Activated naive CD4-positive, alpha-beta T cell treated with Interleukin-2 at 50 U/mL for 16 hours (primary cell): ENCODE results near the gene OR9A4.
"Not testable (repeated sequence)": the region's sequence is repeated elsewhere in the genome, so short reads cannot be mapped to it uniquely, and the experiment has no call there.

ENCODE experiments used
- DNase-seq: peaks from one replicate; pipeline ENCODE4 v3.0.0-alpha.2; 2020

The OR9A4 gene, protein sequence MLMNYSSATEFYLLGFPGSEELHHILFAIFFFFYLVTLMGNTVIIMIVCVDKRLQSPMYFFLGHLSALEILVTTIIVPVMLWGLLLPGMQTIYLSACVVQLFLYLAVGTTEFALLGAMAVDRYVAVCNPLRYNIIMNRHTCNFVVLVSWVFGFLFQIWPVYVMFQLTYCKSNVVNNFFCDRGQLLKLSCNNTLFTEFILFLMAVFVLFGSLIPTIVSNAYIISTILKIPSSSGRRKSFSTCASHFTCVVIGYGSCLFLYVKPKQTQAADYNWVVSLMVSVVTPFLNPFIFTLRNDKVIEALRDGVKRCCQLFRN

DNA sequence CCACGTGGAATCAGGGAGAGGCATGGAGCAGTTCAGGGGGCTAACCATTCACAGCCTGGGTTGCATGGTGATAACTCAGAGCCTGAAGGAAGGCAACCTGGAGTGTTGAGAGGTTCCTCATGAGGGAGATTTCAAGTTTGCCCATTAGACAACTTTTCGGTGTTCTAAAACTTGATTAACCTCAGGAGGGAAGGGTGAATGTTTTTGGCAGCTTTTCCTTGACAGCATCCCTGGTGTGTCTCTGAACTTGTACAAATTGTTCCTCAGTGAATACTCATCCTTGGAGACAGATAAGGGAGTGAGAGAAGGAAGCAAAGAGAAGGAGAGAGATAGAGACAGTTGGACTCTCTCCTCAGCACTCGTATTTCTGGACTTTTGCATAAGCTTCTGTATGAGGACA, at the start of gene OR9A4:
OR9A4 (plus strand) TSS at position 301 of the 400 bp plus-strand sequence. CDS start 2,477 bp downstream, outside the sequence.
- no peak for DNase-seq

DNA sequence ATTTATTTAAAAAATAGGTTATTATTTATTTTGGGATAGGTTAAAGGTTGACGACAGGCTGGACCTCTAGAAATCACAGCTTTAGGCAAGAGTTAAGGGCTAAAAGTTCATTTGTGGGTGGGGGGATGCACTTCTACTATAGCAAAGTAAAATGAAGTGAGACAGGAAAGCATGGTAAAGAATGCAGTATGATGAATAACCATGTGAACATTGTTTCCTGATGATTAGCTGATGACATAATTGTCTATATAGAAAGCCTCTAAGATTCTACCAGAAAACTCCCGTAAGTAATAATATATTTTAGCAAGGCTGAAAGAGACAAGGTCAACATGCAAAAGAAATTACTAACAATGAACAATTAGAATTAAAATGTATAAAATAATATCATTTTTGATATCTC, 49.2 kb upstream of the OR9A4 start:
- DNase-seq: no peak

DNA sequence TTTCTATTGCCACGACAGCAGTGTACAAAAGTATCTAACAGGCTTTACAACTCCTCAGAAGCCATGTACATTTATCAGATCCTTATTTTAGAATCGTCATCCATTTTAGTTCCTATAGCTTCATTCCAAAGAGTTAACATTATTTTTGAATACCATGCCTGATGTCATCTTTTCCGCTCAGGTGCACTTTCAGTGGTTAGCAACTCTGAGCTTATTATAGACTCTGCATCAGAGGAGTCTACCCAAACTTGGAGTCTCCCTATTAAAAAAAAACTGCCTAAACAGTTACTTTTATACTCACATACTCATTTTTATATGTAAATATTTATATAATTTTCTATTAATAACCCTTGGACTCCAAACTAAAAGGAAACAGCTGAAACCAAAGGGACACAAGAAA, 43.3 kb upstream of the OR9A4 start:
- no peak for DNase-seq

DNA sequence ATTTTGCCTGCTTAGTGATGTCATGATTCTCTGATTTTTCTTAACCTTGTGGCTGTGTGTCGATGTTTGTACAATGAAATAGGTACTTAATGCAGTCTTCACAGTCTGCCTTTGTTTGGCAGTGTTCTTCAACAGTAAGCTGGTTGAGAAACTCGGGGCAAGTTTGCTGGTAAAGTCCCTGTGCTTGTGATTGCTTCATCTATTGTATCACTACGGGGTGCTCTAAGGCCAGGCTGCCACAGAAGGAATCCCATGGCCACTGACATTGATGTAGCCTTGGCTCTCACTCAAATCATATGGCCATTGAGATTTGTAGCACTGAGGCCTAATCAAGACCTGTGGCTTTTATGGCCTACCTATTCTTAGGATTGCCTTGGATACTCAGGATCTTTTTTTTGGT, 41.4 kb upstream of the OR9A4 start:
- DNase-seq: no peak

DNA sequence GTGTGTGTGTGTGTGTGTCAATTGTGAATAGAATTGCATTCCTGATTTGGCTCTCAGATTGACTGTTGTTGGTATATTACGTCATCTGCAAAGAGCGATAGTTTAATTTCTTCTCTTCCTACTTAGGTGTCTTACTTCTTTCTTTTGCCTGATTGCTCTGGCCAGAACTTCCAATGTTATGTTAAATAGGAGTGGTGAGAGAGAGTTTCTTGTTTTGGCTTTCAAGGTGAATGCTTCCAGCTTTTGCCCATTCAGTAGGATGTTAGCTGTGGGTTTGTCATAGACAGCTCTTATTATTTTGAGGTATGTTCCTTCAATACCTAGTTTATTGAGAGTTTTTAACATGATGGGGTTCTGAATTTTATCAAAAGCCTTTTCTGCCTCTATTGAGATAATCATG, 40.7 kb upstream of the OR9A4 start:
- DNase-seq: no peak

DNA sequence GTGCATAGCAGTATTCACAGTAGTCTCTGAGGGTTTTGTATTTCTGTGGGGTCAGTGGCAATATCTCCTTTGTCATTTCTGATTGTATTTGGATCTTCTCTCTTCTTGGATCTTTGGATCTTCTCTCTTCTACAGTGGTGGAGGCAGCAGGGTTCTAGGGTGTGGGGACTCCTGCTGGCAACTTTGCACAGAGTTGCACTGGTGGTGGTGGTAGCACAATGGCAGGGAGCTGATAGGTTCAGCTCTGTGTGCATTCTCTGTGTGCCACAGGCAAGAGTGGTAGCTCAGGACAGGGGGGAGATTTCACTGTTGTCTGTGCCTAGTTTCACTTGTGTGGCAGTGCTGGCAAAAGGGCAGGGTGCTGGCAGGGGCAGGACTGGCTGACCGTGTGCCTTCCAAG, 39.8 kb upstream of the OR9A4 start:
- DNase-seq: no peak

DNA sequence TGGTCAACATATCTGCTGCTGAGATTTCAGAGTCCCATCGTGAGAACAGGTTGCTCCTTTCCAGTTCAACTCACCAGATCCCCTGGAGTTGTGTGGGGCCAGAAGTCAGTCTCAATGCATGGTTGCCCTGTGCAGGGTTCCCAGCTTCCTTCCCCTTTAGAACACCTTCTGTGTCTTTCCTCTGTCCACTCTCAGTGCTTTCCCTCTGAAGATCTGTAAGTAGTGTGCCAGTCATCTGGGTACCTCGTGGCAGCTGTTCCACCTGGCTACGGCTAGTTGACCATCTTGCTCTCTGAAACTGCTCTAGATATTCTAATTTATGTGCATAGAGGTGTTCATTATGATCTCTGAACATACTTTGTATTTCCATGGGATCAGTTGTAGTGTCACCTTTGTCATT, 38.8 kb upstream of the OR9A4 start:
- DNase-seq: no peak

DNA sequence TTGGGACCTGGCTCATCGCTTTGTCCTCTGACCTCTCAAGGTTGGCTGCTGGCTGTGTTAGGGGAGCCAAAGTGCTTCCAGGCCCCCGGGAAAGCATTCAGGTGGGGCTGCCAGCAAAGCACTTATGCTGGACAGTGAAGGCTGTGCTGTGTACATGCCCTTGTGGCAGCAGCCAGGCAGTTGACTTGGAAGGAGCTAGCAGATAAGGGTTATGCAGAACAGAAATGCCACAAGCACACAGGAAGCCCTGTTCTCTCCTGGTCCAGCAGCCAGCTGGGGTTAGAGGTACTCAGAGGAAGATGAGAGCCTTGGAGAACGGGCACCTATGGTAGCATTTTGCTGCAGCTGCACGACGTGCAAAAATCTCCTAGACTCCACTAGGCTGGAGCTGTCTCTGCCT, 35.2 kb upstream of the OR9A4 start:
- DNase-seq: no peak

DNA sequence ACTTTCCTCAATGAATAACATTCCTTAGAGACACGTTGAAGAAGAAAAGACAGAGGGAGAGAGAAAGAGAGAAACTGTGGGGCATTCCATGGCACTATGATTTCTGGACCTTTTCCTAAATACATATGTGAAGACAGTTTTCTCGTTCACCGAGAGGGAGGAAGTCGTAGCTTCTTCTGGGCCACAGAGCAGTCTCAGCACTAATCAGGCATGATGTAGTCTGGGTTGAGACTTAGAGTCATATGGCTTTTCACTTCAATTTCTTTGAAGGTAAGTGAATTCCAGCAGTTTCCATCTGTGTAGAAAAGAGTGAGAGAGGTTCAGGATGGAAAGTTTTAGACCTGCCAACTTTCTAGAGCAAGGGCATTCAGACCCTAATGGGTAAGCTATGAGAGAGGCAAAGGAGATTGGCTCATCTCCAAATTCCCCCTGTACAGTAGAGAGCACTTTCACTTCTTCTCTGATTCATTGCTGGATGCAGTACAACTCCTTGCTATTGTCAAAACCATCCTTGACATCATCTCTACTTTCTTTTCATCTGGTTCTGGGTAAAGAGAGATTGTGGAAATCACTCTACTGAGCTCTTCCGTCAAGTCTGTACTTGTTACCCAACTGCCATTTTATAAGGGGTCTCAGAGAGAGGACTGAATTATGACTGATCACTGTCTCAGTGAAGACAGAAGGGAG, 31.5 kb upstream of the OR9A4 start:
- no peak for DNase-seq

DNA sequence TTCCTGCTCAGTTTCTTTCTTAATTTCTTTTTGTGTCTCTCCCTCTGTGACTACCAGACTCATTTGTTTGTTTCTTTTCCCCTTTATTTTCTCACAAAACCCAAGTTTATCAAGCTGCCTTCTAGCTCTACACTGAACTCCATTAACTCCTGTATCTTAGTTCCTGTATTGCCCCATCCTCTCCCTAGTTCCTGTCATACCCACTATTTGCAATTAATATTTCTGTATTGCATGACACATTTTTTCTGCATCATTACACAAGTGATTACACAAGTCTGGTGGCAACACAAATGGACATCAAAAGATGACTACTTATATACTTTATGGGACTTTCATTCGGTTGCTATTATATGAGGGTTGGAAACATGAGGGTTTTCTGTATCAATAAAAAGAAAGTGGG, 26.9 kb upstream of the OR9A4 start:
- DNase-seq: no peak

DNA sequence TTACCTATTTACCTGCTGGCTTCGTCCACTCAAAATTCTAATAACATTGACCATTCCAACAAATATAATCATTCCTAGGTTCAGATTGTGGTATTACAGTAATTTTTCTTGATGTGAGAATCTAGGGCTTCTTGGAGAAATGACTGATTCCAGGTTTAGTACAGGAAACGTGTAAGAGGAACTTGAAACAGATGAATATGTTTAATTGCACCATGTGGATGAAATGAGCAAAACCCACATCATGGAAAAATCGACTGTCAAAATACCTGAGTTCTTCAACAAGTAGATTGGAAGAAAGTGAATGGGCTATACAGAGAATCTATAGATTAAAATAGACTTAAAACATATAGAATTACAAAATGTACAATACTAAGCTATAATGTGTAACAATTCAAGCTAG, 24.9 kb upstream of the OR9A4 start:
- no peak for DNase-seq

DNA sequence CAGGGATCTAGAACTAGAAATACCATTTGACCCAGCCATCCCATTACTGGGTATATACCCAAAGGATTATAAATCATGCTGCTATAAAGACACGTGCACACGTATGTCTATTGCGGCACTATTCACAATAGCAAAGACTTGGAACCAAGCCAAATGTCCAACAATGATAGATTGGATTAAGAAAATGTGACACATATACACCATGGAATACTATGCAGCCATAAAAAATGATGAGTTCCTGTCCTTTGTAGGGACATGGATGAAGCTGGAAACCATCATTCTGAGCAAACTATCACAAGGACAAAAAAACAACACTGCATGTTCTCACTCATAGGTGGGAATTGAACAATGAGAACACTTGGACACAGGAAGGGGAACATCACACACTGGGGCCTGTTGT, 16.8 kb upstream of the OR9A4 start:
- not testable (repeated sequence) for DNase-seq

DNA sequence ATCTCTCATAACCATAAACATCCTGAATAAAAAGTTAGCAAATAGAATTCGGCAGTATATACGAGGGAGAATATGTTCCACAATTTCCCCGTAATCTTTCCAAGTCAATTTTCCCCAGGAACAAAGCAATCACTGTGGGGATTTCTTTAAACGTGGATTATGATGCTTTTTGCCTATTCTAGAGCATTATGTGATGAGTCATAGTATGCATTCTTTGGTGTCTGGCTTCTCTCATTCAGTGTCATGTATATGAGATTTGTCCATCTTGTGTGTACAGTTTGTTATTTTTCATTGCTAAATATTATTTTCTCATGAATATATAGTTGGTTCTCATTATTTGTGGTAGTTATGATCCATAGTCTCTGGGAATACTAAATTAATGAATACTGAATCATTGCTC, 9.9 kb upstream of the OR9A4 start:
- no peak for DNase-seq

DNA sequence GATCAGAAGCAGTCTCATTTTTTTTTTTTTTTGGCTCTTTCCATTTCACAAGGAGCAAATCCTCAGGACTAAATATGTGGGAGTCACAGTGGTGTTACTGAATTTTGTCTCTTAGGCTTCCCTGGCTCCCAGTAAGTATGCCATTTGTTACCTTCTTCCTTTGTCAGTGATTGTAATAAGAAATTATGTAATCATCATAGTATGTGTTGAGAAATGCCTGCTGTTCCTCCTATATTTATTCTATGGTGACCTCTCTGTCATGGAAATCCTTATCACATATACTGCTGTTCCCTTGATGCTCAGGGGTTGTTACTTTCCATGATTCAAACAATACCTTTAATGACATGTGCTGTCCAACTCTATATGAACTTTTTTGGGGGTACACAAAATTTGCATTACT, 4.8 kb upstream of the OR9A4 start:
- DNase-seq: no peak

DNA sequence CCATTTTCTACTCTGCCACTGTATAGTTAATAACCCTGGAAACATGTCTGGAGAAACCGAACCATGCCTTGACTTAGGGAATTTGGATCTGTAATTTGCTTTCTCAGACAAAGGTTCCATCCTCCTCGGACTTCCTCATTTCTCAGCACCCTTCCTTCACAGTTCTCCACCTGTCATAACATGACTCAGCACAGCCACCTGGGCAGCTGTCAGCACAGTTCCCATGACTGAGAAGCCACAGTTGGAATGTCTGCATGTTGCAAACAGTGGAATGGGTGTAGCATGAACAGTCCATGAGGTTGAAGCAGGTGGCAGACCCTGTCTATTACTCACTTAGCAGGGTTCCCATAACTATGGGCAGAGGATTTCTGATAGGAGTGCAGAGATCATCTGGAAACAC, 634 bp upstream of the OR9A4 start:
- DNase-seq: no peak

DNA sequence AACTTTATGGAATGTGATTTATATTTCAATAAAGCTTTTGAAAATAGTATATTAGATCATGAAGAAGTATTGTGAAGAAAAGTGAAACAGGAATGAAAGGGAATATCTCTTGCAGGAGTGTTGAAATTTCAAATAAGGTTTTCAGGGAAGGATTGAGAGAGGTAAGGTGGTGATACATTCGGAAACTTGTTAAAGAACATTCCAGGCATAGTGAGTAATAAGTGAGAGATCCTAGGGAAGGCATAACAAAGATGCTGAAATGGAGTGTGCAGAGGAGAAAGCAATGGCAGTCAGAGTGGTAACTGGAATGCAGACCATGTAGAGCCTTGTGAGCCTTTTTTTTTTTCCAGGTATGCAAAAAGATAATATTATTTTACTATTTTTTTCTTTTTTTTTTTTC, 4.1 kb downstream of the OR9A4 start:
- no peak for DNase-seq

DNA sequence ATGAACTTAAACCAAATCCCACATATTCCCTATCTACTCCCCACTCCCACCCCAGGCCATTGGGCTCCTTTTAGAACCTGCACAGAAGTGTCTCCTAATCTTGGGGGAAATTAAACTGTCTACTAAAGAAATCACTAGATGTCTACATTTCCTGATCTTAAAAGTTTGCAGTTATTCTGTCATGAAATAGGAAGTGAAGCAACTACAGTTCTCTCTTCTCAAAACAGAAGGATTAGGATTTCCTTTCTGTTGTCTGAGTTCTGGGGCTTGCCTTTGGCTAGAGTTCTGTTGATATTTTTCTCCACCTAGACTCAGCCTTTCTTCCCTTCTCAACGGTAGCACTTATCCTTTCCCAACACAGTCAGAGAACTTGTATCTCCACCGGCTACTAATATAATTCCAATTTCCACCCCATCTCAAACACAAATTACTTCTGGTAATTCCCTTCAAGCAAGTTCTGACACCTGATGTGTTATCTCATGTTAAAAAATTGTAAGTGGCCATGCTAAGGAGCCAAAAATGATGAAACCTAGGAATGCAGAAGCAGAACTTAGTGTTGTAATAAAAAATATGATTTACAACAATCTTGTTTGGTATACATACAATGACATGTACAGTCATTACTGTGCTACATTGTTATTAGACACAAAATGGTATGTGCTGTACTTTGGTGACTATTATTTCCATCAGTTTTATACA, 12.1 kb downstream of the OR9A4 start:
- no peak for DNase-seq

DNA sequence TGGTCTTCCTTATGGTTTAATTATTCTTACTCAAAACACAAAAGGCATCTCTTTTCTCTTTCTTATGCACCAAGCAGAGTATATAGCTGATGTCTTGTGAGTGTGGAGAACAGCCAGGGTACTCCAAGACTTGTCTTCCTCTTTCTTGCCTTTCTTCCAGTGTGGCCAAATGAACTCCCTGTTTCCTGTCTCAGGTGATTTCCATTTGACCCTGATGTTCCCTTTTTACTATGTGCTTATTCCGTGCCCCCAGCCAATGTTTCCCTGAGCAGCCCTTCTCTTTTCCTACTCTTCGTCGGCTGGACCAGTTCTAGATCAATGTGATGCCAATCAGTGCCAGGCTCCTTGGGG, 12.6 kb downstream of the OR9A4 start:
- no peak for DNase-seq

DNA sequence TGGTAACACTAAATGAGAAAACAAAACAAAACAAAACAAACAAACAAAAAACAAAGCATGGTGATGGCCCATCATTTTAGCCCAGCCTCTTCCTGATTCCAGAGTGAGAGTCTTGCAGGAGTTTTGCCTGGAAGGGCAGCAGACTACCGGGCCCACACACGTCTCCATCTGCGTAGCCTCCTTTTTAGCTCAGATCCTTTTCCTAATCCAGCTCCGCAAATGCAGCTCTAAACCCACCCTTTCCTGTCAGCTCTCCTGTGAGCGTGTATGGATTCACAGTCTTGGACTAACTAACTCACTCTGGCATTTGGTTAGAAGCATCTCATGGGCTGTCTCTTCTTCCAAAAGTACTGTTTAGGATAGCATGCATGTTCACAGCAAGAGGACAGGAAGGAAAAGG, 14.0 kb downstream of the OR9A4 start:
- DNase-seq: no peak

DNA sequence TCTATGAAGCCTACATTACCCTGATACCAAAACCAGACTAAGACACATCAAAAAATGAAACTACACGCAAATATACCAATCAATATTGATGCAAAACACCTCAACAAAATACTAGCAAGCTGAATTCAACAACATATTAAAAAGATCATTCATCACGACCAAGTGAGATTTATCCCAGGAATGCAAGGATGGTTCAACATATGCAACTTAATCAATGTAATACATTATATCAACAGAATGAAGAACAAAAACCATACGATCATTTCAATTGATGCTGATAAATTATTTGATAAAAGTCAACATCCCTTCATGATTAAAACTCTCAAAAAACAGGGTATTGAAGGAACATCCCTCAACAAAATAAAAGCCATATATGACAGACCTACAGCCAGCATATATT, 24.9 kb downstream of the OR9A4 start:
- no peak for DNase-seq

DNA sequence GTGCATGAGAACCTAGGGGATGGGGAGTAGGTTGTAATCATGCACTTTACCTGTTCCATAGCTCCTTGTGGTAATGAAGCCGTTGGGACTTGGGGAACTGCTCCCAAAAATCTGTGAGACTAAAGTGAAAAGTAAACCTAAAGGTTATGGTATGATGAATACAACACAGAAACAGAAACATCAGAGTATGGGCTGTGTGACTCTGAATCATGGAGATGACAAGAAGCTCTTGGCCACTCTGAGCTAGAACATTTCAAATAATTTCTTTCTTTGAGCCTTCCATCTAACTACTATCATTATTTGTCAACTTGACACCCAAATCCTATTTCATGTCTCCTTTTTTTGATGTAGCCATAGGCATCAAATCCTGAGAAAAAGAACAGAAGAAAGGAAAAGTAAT, 27.6 kb downstream of the OR9A4 start:
- no peak for DNase-seq

DNA sequence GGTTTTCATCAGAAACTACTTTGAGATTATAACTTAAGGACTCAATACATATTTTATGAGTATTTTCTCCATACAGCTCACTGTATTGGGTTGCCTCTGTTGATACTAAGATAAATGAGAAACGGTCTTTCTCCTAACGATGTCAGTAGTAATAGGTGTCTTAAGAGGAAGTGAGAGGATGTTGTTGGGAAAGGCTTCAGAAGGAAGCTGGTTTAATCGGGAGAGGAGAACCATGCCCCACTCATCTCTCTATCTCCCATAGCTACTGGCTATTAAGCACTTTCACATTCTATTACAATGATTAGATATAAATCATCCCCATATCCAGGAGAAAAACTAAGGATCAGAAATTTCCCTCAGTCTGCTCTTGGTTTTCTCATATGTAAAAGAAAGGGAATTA, 28.6 kb downstream of the OR9A4 start:
- DNase-seq: no peak

DNA sequence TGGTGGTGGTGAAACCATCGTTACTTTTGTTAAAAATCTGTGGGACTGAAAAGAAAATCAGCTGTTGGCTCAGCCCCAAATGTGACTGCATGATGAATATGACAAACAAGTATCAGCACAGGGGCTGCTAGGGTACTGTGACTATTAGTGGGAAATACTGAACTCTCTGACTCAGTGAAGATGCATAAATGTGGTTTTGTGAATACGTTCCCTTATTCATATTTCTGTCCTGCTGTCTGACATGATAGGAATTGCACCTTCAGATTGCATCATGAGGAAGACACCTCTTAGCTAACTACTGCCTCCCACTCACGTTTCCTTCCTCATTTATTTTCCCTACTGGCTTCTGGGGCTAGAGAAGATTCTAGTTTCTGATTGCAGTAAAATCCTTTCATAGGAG, 29.2 kb downstream of the OR9A4 start:
- DNase-seq: no peak

DNA sequence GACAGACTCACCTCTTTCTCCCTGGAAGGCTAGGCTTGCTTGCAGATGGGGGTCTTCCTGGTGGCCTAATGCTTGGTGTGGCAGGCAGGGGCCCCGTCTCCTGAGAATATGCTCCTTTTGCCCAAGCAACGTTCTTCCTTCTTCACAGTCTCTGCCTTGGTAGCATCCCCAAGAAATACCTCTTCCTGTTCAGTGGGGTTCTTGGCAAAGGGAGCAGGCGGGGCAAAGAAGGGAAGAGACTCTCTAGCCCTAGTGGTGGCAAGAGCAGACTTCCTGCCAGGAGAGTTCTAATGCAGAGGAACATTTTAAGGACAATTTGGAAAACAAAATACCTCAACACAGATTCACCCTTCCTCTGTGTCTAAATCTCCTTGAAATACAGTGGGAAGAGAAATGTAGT, 30.6 kb downstream of the OR9A4 start, which contains the start of gene CLEC5A:
CLEC5A (minus strand) TSS at position 179 of the 400 bp plus-strand sequence. CDS start 682 bp downstream, outside the sequence.
- no peak for DNase-seq
